Measurements from ENCODE around the gene FAM110D. TPM values are rescaled to one million over a fixed set of nuclear protein-coding genes. Genes with fewer than 3 reads are reported as not detected.
A peak's percentile ranks its signal among the peaks of the same experiment; 100 is the strongest.

FAM110D gene
- 0.14 TPM in 1 of 2 replicates, not detected in the other for total RNA-seq (2014; rRNA removed; shearing (Covaris generic); ENCODE audit: low replicate concordance)

DNA sequence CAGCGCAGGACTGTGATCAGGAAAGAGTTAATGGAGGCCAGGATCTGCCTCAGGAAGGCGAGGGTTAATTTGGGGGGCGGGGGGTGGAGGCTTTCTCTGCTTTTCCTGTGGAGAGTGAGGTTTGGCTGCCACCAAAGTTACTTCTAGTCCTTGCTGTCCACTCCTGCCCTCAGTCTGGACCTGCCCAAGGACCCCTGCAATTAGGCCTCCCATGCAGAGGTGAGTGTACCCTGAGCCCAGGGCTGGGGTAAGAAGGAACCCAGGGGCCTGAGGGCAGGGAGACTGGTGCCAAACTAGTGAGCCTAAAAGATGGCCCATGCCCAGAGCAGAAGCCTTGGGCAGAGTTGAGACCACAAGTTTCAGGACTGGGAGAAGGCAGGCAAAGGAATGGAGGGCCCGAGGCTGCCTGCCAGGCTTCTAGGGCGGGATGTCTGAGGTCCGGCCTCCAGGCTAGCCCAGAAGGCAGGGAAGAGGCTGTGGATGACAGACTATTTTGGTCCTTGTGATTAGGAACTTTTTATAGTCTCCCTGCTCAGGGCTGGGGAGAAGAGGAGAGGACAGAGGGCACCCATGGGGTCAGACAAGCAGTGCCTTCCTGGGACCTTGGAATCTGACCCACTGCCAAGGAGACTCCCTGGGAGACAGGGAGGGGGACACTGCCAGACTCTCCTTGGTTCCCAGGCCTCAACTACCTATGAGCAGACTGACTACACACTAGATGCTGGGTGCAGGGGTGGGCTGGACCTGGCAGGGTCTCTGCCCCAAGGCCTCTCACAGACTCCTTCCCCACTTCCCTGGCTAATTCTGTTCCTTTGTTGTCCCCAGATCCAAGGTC is at the start of gene FAM110D:
FAM110D (plus strand) TSS at position 172 of the 835 bp plus-strand sequence. CDS start 2,213 bp downstream, outside the sequence.
- in situ Hi-C loops (cut with HindIII; ENCODE audit: low pct_unique_long_range_greater_than_20kb, low sequenced_read_pairs), result no loop called here
- DNase-seq (ENCODE audit: low read depth), result no peak

DNA sequence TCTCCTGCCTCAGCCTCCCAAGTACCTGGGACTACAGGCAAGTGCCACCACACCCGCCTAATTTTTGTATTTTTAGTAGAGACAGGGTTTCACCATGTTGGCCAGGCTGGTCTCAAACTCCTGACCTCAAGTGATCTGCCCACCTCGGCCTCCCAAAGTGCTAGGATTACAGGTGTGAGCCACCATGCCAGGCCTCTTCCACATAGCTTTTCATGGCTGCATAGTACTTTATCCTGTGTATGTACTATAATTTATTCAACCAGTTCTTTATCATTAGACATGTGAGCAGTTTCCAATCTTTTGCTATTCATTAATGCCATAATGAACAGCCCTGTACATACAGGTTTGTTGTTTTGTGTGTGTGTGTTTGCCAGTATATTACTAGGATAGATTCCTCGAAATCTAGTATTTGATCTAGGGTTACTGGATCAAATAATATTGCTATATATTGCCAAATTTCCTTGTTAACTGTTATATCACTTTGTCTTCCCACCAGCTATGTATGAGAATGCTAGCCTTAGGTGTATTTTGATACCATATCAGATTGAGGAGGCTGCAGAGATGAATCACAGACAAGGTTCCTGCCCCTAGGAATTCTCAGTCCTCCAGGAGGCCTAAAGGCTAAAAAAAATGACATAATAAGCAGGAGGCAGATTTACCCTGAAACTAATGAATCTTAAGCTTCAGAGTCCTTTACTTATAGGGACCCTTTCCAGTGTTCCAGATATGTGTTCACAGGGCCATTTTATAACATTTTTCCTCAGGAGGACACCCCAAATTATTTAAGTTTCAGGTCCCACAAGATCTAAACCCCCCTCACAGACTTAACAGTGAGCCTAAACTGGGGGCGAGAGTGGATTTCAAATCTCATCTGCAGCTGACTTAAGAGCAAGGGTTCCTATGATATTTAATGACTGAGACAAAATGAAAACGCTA is 49.4 kb upstream of the FAM110D start:
- no peak for DNase-seq (ENCODE audit: low read depth)
- in situ Hi-C loops (cut with HindIII; ENCODE audit: low pct_unique_long_range_greater_than_20kb, low sequenced_read_pairs), result loop anchor here (10.0 kb wide), 1 partner anchor 125 kb away; the partner anchor contains the start of gene CEP85

DNA sequence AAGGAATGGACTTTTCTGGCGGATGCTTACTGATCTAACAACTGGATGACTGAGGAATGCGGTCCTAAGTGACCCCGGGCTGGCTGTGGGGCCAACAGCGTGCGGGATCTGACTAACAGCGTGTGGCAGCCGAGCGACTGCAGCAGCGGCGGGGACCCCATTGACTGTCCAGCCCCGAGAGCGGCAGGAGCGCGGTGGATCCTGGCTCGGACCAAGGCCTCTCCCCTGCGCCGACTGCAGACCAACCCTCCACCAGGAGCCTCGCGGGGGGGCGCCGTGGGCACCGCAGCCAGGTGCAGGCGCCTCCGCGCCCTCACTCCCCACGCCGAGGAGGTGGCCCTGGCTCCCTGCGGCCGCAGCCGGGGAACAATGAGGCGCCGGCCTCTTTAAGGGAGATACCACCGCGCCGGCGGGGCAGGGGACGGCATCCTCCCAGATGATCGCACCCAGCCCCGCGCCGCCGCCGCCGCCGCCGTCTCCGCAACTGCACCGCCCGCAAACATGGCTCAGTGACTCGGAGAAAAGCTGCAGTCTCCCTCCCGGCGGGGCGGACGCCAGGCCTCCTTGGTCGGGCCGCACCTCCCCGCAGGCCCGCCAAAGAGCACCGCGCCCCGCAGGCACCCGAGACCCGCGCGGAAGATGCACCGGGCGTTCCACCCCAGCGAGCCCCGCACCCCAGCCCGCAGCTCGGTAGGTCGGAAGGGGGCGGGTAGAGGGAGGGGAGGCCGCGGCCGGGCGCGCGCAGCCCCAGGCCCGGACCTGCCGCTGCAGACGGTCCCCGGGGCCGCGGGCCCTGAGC is 47.9 kb upstream of the FAM110D start:
- in situ Hi-C loops (cut with HindIII; ENCODE audit: low pct_unique_long_range_greater_than_20kb, low sequenced_read_pairs), result no loop called here
- DNase-seq (ENCODE audit: low read depth), result peak; percentile 76

DNA sequence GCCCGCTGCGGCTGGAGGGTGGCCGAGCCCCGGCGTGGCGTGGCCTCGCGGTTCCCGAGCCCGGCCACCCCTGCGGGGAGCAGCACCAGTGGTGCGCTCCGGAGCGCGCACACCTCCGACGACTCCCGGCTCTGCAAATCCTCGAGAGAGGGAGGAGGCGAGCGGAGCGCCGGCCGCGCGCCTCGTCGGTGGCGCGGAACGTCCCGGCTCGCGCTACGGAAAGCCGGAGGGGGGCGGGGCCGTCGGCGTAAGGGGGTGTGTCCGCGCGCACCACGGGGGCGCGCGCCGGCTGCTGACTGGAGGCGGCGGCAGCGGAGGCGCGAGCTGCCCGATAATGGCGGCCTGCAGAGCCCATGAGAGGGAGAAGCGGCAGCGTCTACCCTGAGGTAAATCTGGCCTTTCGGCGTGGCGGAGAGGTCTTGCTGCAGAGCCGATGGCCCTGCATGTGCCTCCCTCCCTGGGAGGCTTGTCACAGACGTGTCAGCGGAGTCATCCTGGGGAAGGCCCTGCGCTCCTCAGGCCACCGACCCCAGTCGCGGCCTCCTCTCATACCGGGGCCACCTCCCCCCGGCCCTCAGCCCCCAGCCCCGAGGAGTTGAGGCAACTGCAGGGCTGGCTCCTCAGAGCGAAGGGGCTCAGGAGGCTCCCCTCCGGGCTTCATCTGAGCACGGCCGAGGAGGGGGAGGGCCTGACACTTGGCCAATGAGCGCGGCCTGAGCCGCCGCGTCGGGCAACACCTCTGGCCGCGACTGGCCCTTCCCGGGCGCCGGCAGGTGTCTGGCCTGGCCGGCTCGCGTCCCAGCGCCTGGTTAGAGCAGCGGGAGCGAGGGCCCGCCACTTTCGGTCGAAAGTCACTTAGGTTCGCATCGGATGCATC is 47.1 kb upstream of the FAM110D start, which contains the start of gene PDIK1L:
PDIK1L (plus strand) TSS at position 295 of the 877 bp plus-strand sequence. CDS start 2,485 bp downstream, outside the sequence.
- peak; percentile 96 for DNase-seq (ENCODE audit: low read depth)

DNA sequence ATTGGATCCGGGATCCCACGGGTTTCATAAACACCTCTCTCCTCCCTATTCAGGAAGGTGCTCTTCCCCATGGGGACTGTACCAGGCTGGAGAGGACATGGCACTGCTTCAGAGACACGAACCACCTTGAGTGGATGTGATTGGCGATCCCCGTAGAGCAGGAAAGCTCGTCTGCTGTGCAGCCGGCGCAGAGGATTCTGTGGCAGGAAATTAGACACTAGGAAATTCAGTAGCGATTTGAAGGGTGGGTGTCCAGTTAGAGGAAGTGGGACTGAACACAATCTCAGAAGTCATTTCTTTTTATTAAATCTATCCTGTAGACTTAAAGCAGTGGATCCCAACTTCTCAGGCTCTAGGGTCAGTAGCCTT is 46.5 kb upstream of the FAM110D start:
- no peak for DNase-seq (ENCODE audit: low read depth)
- in situ Hi-C loops (cut with HindIII; ENCODE audit: low pct_unique_long_range_greater_than_20kb, low sequenced_read_pairs), result no loop called here

More for the DNA sequence above, 47.1 kb upstream of the FAM110D start, which contains the start of gene PDIK1L:
- in situ Hi-C loops (cut with HindIII; ENCODE audit: low pct_unique_long_range_greater_than_20kb, low sequenced_read_pairs), result no loop called here

DNA sequence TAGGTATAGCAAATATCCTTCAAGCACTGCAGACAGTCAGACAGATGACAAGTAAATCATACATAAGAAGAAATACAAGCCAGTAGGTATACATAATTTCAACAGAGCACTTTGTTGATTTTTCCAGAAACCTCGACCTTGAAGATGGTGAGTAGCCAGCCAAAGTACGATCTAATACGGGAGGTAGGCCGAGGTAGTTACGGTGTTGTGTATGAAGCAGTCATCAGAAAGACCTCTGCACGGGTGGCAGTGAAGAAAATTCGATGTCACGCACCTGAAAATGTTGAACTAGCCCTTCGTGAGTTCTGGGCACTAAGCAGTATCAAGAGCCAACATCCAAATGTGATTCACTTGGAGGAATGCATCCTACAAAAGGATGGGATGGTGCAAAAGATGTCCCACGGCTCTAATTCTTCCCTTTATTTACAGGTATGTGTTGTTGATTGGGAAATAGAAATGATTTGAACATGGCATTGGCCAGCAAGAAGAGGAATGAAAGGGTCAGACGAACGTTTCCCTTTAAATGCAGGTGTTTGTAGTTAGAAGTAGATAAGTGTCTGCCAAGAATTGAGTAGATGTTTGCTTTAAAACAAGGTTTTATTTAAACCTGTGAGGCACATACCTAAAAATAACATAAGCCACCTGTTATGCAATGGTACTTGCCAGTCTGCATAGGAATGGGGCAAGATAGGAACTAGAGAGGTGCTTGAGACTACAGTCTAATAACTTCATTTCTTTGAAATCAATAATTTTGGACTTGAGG is 44.5 kb upstream of the FAM110D start:
- in situ Hi-C loops (cut with HindIII; ENCODE audit: low pct_unique_long_range_greater_than_20kb, low sequenced_read_pairs), result no loop called here
- no peak for DNase-seq (ENCODE audit: low read depth)

DNA sequence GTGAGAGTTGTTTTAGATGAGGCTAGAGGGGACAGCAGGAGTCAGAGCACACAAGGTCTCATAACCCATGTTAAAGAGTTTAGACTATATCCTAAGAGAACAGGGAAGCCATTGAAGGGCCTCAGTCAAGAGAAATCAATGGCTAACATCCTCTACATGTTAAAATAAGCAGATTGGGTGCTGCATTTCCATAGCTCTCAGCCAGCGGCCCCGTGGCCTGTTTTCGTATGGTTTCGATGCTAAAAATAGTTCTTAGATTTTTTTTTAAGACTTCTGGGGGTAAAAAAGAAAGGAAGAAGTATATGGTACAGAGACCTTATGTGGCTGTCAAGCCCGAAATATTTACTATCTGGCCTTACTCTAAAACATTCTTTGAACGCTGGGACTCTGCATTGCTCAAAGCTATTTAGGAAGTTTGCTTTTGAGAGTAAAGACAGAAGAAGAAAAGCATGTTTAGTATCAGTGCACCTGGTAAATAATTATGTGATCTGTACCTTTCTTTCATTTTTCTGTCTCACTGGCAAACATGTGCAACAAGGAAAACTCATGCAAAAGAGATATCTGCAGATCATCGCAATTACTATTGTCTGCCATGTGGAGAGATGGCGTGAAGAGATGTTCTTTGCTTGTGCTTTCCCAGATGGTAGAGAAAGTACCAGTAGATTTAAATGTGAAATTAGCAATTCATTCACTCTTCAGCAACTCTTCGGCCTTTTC is 38.8 kb upstream of the FAM110D start:
- in situ Hi-C loops (cut with HindIII; ENCODE audit: low pct_unique_long_range_greater_than_20kb, low sequenced_read_pairs), result no loop called here
- no peak for DNase-seq (ENCODE audit: low read depth)

DNA sequence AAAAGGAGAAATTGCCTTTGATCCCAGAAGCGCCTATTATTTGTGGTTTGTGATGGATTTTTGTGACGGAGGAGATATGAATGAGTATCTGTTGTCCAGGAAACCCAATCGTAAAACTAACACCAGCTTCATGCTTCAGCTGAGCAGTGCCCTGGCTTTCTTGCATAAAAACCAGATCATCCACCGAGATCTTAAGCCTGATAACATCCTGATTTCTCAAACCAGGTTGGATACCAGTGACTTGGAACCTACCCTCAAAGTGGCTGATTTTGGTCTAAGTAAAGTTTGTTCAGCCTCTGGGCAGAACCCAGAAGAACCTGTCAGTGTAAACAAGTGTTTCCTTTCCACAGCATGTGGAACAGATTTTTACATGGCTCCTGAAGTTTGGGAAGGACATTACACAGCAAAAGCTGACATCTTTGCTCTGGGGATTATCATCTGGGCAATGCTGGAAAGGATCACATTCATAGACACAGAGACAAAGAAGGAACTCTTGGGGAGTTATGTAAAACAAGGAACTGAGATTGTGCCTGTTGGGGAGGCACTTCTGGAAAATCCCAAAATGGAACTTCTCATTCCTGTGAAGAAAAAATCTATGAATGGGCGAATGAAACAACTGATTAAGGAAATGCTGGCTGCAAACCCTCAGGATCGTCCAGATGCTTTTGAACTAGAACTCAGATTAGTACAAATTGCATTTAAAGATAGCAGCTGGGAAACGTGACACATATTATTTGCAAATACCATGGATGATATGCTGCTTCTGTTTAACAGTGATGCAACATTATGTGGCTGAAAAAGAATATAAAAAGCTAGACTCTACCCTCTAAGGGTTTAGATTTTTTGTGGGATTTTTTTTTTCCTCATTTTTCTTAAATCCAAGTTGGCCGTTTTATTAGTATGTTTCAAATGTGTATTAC is 36.8 kb upstream of the FAM110D start:
- peak; percentile 64 for DNase-seq (ENCODE audit: low read depth)
- in situ Hi-C loops (cut with HindIII; ENCODE audit: low pct_unique_long_range_greater_than_20kb, low sequenced_read_pairs), result no loop called here

DNA sequence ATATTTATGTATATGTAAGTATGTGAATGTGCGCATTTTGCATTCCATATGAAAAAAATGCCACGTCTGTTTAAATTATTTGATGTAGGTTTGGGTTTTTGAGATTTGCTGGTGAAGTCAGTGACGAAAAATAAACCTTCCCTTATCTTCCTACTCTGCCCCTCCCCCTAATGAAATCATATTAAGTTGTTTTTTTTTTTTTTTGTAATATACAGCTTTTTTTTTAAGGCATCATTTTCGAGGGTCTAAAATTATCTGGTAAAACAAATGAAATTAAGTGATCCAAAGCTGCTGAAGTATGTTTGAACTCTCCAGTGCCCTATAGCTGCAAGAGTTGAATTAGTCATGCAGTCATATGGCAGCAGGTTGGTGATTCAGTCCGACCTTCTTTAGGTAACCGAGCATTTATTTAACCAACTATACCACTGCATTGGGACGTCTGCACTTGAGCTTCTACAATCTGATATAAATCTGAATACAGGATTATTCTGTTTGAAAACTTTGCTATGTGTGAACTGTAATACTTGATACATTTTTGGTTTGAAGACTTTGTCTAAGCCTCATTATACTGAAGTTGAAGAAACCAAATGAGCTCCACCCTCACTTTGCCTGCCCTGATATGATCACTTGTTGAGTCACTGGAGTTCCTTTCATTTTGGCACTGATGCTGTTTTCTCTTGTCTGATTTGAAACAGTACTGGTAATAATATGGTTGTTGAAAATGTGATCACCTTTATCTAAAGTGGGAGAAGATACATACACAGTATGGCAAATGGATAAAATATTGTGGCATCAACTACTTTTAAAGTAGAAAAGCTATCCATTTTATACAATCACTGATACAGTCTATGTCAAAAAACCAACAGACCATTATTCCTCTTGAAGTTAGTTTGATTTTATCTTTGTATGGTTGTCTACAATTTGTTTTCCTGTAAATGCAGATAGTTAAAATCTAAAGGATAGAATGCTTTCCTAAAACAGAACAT is 35.6 kb upstream of the FAM110D start:
- in situ Hi-C loops (cut with HindIII; ENCODE audit: low pct_unique_long_range_greater_than_20kb, low sequenced_read_pairs), result no loop called here

DNA sequence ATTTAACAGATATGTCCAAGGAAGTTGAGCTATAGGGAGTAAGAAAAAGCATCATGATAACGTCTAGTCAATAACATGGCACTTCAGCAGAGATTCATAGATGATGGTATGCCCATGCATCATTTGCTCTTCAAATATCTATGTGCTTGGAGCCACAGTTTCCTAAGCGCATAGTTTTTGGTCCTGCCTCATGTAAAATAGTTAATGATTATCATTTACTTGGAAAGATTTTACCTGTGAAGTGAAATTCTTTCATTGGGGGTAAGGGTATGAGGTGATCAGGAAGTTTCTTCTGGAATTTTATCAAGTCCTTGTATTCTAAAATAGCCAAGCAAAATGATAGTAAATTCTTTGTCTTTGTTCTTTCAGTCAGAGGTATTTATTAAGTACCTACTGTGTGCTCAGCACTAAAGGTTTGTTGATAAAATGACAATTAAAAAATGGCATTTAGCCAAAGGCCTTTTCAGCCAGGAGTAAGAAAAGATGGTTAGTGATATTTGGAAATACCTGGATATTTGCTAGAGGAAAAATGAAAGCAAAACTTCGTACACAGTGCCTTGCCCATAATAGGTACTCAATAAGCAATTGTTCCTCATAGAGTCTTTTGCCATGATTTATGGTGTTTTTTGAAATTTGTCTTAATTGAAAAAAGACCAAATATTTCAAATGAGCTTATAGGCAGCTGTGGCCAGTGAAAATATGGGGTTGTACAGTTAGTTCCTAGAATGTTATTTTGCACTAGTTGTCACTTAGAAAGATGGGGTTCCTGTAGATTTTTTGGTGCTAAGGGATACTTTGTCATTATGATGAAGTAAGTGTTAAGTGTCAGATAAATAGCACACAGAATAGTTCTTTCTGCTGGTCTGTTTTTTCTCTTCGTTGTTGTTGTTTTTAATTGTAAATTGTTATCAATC is 34.2 kb upstream of the FAM110D start:
- in situ Hi-C loops (cut with HindIII; ENCODE audit: low pct_unique_long_range_greater_than_20kb, low sequenced_read_pairs), result no loop called here
- DNase-seq (ENCODE audit: low read depth), result no peak

More for the DNA sequence above, 35.6 kb upstream of the FAM110D start:
- DNase-seq (ENCODE audit: low read depth), result peak; percentile 84

DNA sequence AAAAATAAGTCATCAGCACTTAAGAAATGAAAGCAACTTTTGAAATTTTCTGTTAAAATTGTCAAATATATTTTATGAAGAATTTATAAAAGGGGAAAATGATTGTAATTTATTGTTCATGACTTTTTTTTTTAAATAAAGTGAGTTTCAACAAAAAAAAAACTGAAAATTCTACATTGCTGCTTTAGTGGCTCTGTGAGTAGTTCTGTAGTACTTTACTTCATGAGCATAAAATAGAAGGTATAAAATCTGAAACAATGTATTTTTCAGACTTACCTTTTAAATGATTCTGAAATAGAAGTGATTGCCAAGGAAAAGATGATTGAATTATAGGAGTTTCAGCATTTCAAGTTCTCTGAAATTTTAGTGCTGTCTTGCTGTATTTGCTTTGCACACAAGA is 33.5 kb upstream of the FAM110D start:
- in situ Hi-C loops (cut with HindIII; ENCODE audit: low pct_unique_long_range_greater_than_20kb, low sequenced_read_pairs), result no loop called here

DNA sequence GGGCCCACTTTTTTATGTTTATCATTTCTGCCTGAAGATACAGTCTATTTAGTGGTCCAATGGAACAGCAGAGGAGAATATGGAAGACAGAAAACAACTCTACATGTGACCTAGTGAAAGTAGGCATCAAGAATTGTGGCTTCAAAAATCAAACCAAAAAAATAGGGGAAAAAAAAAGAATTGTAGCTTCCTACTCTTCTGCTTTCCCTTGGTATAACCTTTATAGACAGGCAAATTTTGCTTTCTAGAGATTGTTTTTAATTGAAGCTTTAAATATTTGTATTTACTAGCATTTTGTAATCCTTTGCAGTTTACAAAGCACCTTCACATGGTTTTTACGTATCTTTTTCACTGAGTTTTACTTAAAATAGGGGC is 32.9 kb upstream of the FAM110D start:
- no peak for DNase-seq (ENCODE audit: low read depth)
- in situ Hi-C loops (cut with HindIII; ENCODE audit: low pct_unique_long_range_greater_than_20kb, low sequenced_read_pairs), result no loop called here

More for the DNA sequence above, 33.5 kb upstream of the FAM110D start:
- no peak for DNase-seq (ENCODE audit: low read depth)

Measured in Caki2 (cell line).